Cardiac septum (tissue), 1 donor: ENCODE results near the gene MVK. TPM values are rescaled to one million over a fixed set of nuclear protein-coding genes. Genes with fewer than 3 reads are reported as not detected.

Source experiments
- DNase-seq: peaks from one replicate; pipeline ENCODE4 v3.0.0-alpha.2; 2020; ENCODE audit warnings: low spot score
- intact Hi-C: fragments of 100-400 bp; cut with DNase I; formaldehyde crosslinking; loops from one replicate; pipeline ENCODE4 v1.14.0; 2022
- total RNA-seq: library from RNA; stranded (reverse); fragmentation: NEBNext Ultra II Directional; extraction: Animal tissue kit (Norgen Biotek cat#: 25700); gene quantifications from one replicate; pipeline ENCODE4 v1.2.1, GENCODE V29; 2021
- donor health status: DM: no; HTN: no; CAD: no.

The MVK gene
- total RNA-seq, 1 donor from 2014 or later, result 12.4 TPM

DNA sequence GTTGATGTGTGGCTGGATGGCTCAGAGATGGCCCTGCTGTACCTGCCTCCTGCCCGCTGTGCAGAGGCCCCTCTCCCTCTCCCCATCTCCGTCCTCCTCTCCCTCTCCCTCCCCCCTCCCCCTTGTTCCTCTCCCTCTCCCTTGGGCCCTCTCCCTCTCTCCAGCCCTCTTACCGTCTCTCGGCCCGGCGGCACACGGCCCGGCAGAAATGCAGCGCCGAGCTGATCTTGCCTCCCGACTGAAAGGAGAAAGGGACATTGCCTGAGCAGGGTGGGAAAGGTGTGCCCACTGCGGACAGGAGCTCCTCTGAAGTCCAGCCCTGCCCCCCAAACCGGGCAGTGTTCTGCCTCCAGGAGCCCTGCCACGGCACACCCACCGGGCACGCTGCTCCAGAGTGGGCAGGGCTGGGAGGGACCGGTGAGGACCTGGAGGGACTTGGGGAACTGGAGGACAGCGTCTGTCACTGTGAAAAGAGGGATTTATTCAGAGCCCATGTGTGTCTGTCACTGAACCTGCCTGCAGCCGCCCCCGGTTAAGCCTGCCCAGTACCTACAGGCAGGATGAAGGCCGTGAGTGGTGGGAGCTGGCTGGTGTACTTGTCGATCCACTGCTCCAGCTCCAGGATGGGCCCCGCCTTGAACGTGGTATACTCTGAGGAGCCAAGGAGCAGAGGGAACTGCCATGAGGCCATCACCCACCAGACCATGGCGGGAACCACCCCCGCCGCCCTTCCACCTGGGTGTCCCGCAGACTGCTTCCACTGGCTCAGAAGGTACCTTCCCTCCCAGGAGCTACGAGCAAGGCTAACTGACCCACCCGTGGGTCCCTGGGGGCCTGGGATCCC is 12.5 kb upstream of the MVK start:
- intact Hi-C loops, result no loop called here
- DNase-seq, result peak; percentile 55

DNA sequence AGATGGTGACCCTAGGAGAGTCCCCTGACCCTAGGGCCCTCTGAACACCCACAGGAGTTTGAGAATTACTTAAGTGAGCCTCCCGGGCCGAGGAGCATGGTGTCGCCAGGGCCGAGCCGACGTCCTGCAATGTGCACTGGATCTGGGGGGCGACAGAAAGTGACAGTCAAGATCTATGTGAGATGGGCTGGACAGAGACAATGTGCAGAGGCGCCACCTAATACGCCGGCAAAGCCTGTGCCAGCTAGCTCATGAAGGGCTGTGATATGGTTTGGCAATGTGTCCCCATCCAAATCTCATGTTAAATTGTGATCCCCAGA is 11.9 kb upstream of the MVK start:
- intact Hi-C loops, result no loop called here
- DNase-seq, result no peak

DNA sequence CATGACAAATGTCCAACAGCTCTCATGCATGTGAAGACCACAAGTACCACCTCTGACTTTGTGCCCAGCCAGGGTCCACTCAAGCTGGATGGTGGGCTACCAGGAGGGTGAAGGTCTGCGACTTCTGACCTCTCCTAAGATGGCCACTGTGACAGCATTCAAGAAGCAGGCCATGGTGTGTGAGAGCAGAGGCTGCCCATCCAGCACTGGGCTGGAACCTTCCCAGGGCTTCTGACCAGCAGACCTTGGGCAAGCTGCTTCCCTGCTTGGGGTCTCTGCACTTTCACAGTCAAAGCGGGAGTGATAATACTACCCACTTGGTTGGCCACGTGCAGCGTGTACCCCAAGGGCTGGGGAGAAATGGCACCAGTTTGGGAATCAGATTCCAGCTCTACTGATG is 10.7 kb upstream of the MVK start:
- no peak for DNase-seq
- intact Hi-C loops, result no loop called here

DNA sequence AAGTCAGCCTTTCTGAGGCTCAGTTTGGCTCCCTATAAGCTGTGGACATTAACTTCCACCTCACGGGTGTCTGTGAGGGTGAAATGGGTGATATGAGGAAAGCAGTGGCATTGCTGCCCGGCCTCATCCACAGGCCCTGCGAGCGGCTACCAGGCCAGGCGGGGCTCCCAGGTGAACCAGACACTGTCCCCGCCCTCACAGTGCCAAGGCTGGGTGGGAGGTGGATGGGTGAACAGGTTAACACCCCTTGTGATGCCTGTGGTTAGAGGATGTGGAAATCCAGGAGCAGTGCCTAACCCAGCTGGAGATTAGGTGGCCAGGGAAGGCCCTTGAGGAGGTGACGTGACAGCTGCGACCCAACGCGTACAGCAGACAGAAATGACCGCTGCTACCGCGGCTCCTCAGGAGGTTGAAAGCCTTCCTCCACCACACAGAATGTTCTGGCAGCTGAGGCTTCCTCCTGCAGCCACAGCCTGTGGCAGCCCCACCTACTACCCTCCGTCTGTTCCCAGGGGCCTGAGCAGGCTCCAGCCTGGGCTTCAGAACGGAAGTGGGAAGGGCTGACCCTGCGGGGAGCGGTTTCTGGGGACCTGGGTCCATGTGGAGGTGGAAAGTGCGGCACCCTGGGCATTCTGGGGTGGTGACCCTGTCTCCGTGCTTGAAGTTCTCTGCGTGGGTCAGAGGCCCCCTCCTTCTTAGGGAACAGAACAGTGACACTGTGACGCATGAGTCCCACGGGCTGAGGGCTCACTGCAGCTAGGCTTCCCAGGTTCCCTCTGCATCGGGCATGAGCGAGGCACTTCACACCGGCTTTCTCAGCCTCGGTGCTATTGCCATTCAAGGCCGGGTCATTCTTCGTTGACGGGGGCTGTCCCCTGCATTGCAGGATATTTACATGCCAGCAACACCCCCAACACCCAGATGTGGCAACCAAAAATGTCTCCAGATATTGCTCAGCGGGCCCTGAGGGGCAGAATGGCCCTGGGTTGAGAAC is 10.0 kb upstream of the MVK start:
- intact Hi-C loops, result no loop called here
- DNase-seq, result peak; percentile 79

DNA sequence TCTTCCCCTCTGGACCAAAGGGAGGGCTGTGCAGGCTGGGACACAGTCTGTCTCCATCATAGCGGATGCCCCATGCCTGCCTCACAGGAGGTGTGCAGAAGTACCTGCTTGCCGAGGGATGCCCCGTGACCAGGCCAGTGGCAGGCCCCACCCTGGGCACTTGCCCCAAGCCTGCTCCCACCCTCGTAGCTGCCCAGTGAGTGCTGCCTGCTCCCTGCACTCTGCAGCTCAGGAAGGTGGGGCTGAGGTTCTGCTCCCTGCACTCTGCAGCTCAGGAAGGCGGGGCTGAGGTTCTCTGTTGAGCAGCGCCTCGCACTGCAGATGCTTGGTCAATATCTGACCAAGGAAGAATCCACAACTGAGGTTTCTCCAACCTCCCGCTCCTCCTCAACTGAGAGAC is 7.2 kb upstream of the MVK start:
- intact Hi-C loops, result no loop called here
- no peak for DNase-seq

DNA sequence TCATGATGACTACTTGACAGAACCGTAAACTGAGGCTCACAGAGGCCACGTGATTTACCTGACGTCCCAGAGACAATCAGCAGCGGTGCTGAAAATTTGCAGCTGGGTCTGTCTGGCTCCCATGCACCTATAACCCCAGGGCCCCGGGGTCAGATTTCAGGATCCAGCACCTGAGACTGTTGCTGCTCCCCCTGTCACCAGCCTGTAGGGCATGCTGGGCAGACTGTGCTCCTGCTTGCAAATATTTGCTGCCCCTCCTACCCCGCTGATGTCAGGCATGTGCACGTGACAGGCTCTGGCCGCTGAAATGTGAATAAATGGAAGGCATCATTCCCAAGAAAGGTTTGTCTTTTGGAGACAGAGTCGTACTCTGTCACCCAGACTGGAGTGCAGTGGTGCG is 6.3 kb upstream of the MVK start:
- intact Hi-C loops, result no loop called here
- DNase-seq, result no peak

DNA sequence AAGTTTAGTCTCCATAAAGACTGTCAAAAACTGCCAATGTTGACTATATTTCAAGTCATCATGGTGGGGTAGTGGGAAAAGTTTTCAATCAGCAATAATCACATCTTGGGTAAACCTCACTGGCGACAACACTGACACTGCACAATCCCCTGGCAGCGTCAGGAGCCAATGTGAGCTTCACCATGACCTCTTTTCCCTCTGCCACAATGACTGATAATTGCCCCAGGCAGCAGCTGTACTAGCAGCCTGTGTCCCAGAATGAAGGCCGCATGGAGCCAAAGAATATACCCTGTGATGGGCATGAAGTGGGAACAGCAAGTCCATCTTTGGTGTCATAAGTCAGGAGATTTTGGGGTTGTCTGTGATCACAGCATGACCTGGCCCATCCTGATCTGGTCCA is 5.6 kb upstream of the MVK start:
- intact Hi-C loops, result no loop called here

DNA sequence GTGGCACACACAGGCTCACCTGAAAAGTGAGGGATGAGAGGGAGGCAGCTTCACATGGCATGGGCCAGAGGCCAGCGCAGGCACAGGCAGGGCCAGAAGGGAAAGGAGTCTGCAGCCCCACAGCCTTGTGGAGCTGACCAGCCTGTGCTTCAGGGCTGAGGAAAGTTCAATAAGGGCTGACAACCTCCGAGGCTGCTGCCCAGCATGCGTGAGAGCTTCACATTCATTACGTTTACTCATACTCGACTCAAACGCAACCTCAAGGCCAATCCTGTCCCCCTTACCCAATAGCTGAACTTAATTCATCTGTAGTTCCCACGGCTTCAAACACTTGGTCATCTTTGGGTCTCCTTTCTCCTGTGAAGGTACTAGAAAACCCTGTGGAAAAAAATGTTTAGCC is 5.1 kb upstream of the MVK start:
- intact Hi-C loops, result no loop called here
- DNase-seq, result no peak

More for the DNA sequence above, 5.6 kb upstream of the MVK start:
- no peak for DNase-seq

DNA sequence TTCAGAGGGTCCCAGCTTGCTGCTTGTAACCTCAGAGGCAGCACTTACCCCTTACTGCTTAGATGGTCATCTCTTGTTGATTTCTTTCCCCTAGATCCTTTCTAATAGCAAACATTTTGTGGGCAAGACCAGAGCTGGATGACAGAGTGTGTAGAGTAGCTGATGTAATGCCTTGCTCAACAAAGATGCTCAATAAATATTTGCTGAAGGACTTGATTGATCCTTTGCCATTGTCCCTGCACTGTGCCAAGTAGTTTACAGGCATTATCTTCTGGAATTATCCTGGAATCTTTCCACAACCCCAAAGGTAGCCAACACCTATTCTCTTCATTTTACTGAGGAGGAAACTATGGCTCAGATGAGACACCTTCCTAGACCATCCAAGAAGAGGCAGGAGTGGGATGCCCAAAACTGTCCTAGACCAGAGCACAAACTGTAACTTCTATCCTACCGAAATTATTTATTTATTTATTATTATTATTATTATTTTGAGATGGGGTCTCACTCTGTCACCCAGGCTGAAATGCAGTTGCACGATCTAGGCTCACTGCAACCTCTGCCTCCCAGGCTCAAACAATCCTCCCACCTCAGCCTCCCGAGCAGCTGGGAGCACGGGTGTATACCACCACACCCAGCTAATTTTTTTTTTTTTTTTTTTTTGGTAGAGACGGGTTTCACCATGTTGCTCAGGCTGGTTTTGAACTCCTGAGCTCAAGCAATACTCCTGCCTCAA is 1.7 kb upstream of the MVK start:
- intact Hi-C loops, result loop anchor here (5.0 kb wide), 1 partner anchor 145 kb away; no protein-coding TSS in a partner anchor
- no peak for DNase-seq

DNA sequence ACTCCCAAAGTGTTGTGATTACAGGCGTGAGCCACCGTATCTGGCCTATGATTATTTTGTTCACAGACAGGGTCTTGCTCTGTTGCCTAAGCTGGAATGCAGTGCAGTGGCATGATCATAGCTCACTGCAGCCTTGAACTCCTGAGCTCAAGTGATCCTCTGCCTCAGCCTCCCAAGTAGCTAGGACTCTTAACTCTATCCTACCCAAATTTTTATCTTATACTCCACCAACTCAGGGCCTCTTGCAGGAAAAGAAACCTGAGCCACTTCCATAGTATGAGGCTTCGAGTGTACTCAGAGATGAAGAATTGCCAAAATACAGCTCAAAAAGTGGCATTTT is 1.1 kb upstream of the MVK start:
- intact Hi-C loops, result loop anchor here (5.0 kb wide), 1 partner anchor 145 kb away; no protein-coding TSS in a partner anchor
- no peak for DNase-seq

DNA sequence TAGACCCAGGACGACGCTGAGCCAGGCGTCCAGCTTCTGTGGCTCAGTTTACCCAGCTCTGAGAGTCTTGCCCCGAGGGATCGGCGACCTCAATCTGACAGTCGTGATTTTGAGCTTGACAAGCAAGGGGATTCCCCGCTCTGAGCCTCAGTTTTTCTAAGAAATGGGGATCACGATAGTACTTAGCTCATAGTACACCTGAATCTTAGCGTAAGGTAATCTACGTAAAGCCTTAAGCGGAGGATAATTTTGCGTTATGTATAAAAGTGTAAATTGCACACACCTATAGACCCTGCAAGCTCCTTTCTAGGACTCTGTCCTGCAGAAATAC is 285 bp downstream of the MVK start:
- no peak for DNase-seq
- intact Hi-C loops, result loop anchor here (5.0 kb wide), 1 partner anchor 147 kb away; no protein-coding TSS in a partner anchor

DNA sequence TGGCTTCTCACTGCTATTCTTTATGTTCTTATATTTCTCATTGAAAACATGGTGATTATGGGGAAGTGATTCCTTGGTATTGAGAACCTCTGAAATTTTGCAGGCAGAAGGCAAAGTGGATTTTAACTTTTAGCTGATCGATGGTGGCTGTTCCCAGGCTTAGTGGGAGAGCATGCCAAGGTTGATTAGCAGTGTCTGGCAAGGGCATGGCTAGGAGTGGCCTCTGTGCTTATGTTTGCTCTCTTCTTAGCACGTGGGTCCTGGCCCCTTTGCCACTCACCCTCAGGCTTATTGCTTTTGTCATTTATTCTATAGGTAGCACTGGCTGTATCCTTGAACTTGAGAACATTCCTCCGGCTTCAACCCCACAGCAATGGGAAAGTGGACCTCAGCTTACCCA is 2.1 kb downstream of the MVK start:
- intact Hi-C loops, result no loop called here
- no peak for DNase-seq

DNA sequence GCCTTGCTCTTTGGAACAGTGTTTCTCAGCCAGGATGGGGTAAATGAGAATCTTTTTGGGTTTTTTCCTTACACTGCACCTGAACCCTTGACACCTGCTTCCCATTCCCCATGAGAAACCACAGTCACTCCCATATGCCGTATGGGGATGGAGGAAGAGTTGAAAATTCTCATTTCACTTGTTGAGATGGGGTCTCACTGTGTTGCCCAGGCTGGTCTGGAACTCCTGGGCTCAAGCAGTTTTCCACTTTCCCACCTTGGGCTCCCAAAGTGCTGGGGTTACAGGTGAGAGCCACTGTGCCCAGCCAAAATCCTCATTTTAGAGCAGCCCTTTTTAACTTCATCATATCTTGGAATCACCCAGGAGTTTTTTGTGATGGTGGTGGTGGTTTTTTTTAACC is 3.7 kb downstream of the MVK start:
- intact Hi-C loops, result no loop called here
- DNase-seq, result no peak

DNA sequence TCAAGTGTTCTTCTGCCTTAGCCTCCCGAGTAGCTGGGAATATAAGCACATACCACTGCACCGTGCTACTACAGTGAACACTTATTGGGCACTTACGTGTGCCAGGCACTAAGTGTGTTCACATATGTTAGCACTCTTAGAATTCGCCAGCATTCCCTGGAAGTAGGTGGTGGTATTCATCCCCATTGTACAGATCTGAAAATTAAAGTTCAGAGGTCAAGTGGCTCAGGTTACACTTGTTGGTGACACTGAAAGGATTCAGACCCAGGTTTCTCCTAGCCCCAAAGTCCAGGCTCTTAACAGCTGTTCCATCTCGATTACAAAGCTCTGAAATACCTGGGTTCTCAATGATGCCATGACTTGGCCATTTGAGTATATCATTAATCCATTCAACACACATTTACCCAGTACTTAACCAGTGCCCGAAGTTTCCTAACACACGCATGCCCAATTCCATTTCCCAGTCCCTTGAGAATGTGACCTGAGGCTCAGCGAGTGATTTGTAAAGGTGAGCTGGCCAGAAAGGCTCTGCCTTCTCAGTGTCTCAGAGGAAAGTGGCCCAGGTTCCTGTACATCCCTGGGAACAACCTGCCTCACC is 4.8 kb downstream of the MVK start:
- DNase-seq, result no peak
- intact Hi-C loops, result no loop called here

DNA sequence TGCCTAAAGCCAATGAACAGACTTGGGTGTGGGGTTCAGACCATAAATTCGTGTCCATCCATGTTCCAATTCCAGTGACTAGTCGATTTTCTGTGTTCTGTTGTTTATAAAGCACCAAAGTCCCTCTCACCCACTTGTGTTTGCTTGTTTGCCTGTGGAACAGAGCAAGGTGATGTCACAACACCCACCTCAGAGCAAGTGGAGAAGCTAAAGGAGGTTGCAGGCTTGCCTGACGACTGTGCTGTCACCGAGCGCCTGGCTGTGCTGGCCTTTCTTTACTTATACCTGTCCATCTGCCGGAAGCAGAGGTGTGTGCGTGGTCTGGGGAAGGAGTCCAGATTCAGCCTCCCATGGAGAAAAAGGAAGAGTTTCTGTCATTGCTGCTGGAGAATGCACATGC is 6.0 kb downstream of the MVK start:
- DNase-seq, result no peak
- intact Hi-C loops, result no loop called here

DNA sequence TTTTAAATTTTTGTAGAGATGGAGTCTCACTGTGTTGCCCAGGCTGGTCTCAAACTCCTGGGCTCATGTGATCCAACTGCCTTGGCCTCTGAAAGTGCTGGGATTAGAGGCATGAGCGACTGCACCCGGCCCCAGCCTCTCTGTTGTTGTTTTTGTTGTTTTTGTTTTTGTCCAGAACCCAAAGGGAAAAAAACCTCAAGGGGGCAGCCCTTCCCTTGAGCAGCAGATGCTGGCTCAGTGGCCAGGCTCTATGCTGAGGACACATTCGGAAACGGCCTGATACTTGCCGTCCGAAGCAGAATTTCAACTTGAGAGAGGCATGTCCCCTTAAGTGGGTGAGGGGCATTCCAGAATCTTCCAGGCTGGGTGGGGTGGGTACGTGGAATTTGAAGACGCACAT is 6.7 kb downstream of the MVK start:
- no peak for DNase-seq
- intact Hi-C loops, result no loop called here

DNA sequence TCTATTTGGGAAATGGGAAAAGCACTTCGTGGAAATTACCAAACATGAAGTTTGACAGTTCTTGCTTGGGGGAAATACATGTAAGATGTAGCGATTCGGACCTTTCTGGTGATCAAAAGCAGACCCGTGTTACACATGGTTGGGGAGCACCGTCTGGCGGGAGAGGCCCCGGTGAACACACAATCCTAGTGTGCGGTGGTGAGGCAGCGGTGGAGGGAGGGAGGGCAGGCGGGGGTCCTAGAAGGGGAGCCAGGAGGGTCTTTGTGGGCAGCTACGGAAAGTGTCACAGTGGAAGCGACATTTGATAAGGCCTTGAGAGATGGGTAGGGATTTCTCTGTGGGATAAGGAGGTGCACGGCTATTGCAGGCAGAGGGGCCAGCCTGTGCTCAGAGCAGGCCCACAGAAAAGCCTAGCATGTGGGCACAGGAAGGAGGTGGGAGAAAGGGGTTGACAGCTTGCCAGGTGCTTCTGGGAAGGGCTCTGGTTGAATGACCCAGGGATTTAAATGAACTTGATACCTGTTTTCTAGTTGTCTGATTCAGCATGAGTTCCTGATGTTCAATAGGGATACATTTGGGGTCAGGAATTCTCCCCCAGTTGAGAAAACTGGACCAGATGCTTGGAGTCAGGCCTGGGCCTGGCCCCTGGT is 7.2 kb downstream of the MVK start:
- no peak for DNase-seq
- intact Hi-C loops, result no loop called here

DNA sequence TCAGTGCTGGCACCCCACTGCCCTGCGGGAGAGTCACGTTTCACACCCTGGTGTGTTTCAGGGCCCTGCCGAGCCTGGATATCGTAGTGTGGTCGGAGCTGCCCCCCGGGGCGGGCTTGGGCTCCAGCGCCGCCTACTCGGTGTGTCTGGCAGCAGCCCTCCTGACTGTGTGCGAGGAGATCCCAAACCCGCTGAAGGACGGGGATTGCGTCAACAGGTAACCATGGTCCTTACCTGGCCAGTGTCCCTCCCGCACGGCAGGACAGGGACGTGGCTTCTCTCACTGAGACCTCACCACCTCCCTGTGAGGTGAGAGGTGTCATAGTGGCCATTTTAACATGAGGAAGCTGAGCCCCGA is 7.7 kb downstream of the MVK start:
- no peak for DNase-seq
- intact Hi-C loops, result no loop called here

DNA sequence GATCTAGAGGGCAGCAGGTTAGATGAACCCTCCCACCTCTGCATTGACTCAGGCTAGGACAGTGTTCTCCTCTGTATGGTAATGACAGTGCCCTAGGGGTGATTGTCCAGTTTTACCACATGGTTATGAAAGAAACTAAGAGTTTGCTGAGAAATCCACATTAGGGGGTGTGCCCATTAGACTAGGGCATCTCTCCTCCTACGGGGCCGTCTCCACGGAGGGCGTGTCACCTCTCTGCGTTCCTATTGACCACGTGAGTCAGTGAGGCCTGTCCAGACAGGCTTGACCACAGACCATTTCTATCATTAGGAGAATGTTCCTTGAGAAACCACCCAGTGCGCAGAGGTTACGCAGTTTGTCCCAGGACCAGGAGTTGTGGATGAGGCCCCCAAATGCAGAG is 8.3 kb downstream of the MVK start:
- intact Hi-C loops, result no loop called here
- no peak for DNase-seq

DNA sequence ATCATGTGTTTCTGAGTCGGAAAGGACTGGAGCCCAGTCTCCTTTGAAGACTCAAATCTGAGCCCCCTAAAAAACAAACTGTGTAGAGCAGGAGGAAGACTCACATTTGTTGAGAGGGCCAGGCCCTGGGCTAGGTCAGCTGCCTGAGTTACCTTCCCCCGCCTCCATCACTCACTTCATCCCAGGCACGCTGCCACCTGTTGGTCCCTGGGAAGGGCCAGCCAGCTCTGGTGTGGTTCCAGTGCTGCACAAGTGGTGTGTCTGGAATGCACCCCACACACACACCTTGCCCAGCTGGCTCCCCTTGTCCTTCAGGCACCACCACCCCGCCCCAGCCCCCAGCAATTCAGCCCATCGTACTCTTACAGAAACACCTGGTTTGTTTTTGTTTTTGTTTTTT is 9.0 kb downstream of the MVK start:
- intact Hi-C loops, result no loop called here
- no peak for DNase-seq
